IMR-90 (cell line): Measurements from ENCODE around the gene C19orf33. TPM values are rescaled to one million over a fixed set of nuclear protein-coding genes. Genes with fewer than 3 reads are reported as not detected.
A peak's percentile ranks its signal among the peaks of the same experiment; 100 is the strongest.

Source experiments
- ATAC-seq: fragments of 200-7000 bp; cut with Tn5 transposase; 2 replicates; pipeline ENCODE4 v1.9.1; 2020; ENCODE audit warnings: low read depth, mild to moderate bottlenecking, moderate library complexity
- BruUV-seq: library from RNA; stranded (reverse); fragments of 400-500 nt; replicated peaks from 2 replicates; lab custom pipeline; 2021; lab: Mats Ljungman, UMichigan
- CTCF ChIA-PET: fragments of 300-600 bp; formaldehyde crosslinking; extraction: SDS; loops from one replicate; lab custom pipeline; 2021; ENCODE audit warnings: antibody characterized with exemption; lab: Yijun Ruan, JAX
- POLR2A ChIA-PET: fragments of 300-600 bp; sonication (Branson Sonifier 250); formaldehyde crosslinking; loops from one replicate; lab custom pipeline; 2022; ENCODE audit warnings: antibody characterized with exemption; ENCODE audit not compliant: unreplicated experiment; lab: Charles Lee
- DNase-seq: peaks from one replicate; pipeline ENCODE4 v3.0.0; 2013
- H2AFZ ChIP-seq: replicated peaks from 2 replicates; pipeline ENCODE3; 2013; ENCODE audit warnings: low read length, mild to moderate bottlenecking; ENCODE audit not compliant: poor library complexity
- H2AK5ac ChIP-seq: 2 replicates; pipeline ENCODE4 v1.6.1; 2013; ENCODE audit warnings: low read depth, low read length, inconsistent platforms
- H2AK9ac ChIP-seq: replicated peaks from 2 replicates; pipeline ENCODE3; 2013; ENCODE audit warnings: mild to moderate bottlenecking, low read depth, low read length, moderate library complexity; ENCODE audit not compliant: poor library complexity
- H2BK120ac ChIP-seq: 2 replicates; pipeline ENCODE4 v1.6.1; 2013; ENCODE audit warnings: low read depth, low read length, inconsistent platforms
- H2BK15ac ChIP-seq: 3 replicates; pipeline ENCODE4 v1.6.1; 2013; ENCODE audit warnings: low read depth, low read length, inconsistent platforms
- H2BK20ac ChIP-seq: 2 replicates; pipeline ENCODE4 v1.6.1; 2013; ENCODE audit warnings: low read depth, mild to moderate bottlenecking, inconsistent platforms, low read length, moderate library complexity
- H2BK5ac ChIP-seq: 2 replicates; pipeline ENCODE4 v1.6.1; 2013; ENCODE audit warnings: mild to moderate bottlenecking, low read depth, low read length, inconsistent platforms; ENCODE audit not compliant: poor library complexity, severe bottlenecking
- H3K14ac ChIP-seq: replicated peaks from 2 replicates; pipeline ENCODE4 v1.6.1; 2013; ENCODE audit warnings: low read depth, low read length, inconsistent platforms
- H3K18ac ChIP-seq: 2 replicates; pipeline ENCODE4 v1.6.1; 2013; ENCODE audit warnings: low read depth, low read length, control low read depth
- H3K23ac ChIP-seq: 2 replicates; pipeline ENCODE4 v1.6.1; 2013; ENCODE audit warnings: low read depth, low read length, inconsistent platforms
- H3K27ac ChIP-seq: 2 replicates; pipeline ENCODE4 v1.5.1; 2013; ENCODE audit warnings: mild to moderate bottlenecking, control low read depth, low read length; ENCODE audit not compliant: insufficient read depth
- H3K27me3 ChIP-seq: 2 replicates; pipeline ENCODE4 v1.6.1; 2013; ENCODE audit warnings: low read length; ENCODE audit not compliant: control insufficient read depth, insufficient read depth
- H3K36me3 ChIP-seq: 2 replicates; pipeline ENCODE4 v1.6.1; 2013; ENCODE audit warnings: low read length, mixed read lengths; ENCODE audit not compliant: control insufficient read depth, insufficient read depth
- H3K4ac ChIP-seq: 2 replicates; pipeline ENCODE4 v1.6.1; 2013; ENCODE audit warnings: low read depth, low read length, inconsistent platforms
- H3K4me1 ChIP-seq: 2 replicates; pipeline ENCODE4 v1.6.1; 2013; ENCODE audit warnings: low read length, mixed read lengths; ENCODE audit not compliant: control insufficient read depth, insufficient read depth
- H3K4me2 ChIP-seq: 2 replicates; pipeline ENCODE4 v1.6.1; 2013; ENCODE audit warnings: low read depth, mild to moderate bottlenecking, control low read depth, low read length, moderate library complexity
- H3K4me3 ChIP-seq: 2 replicates; pipeline ENCODE4 v1.5.1; 2013; ENCODE audit warnings: low read depth, mild to moderate bottlenecking, control low read depth, low read length, moderate library complexity; ENCODE audit not compliant: insufficient read depth
- H3K56ac ChIP-seq: 2 replicates; pipeline ENCODE4 v1.6.1; 2013; ENCODE audit warnings: low read length, inconsistent platforms; ENCODE audit not compliant: insufficient read depth; ENCODE audit errors: extremely low read depth
- H3K79me1 ChIP-seq, 2 experiments: 2 replicates each; pipeline ENCODE4 v1.6.1; 2013; ENCODE audit warnings: low read length in 2 of 2, inconsistent platforms in 1 of 2, low read depth in 1 of 2
- H3K9ac ChIP-seq: 2 replicates; pipeline ENCODE4 v1.6.1; 2013; ENCODE audit warnings: low read depth, low read length, control low read depth
- H3K9me1 ChIP-seq: 2 replicates; pipeline ENCODE4 v1.6.1; 2013; ENCODE audit warnings: low read length, inconsistent platforms; ENCODE audit not compliant: insufficient read depth
- H3K9me3 ChIP-seq: 2 replicates; pipeline ENCODE4 v1.6.1; 2013; ENCODE audit warnings: low read length; ENCODE audit not compliant: control insufficient read depth, insufficient read depth
- H4K20me1 ChIP-seq: 2 replicates; pipeline ENCODE4 v1.6.1; 2013; ENCODE audit warnings: low read length, inconsistent platforms; ENCODE audit not compliant: insufficient read depth
- H4K5ac ChIP-seq: 2 replicates; pipeline ENCODE4 v1.6.1; 2013; ENCODE audit warnings: mild to moderate bottlenecking, low read depth, low read length, control low read depth
- H4K8ac ChIP-seq, 2 experiments: 2 replicates each; pipeline ENCODE4 v1.6.1; 2013; ENCODE audit warnings: low read depth in 2 of 2, low read length in 2 of 2, control low read depth in 1 of 2, inconsistent platforms in 1 of 2
- H4K91ac ChIP-seq: 2 replicates; pipeline ENCODE4 v1.6.1; 2013; ENCODE audit warnings: low read depth, low read length, inconsistent platforms; ENCODE audit not compliant: insufficient read depth
- WGBS, 2 experiments: methylation state at CpG; one replicate each; pipeline versions ENCODE4 v1.1.5 to v1.1.7; 2013; ENCODE audit warnings: missing lambda C conversion rate in 2 of 2; ENCODE audit not compliant: insufficient read length in 1 of 2; ENCODE audit errors: extremely low coverage in 2 of 2; 5-methylcytosine and 5-hydroxymethylcytosine counted together
- dilution Hi-C: fragments of 300-500 bp; cut with HindIII; formaldehyde crosslinking; loops from one replicate; pipeline ENCODE4 v1.14.3; 2018; ENCODE audit warnings: low sequenced_read_pairs; ENCODE audit not compliant: unreplicated experiment
- in situ Hi-C: fragments of 300-500 bp; cut with MboI; formaldehyde crosslinking; loops from 3 replicates; pipeline ENCODE4 v1.14.3; 2019; ENCODE audit warnings: low sequenced_read_pairs, inconsistent platforms, mixed read lengths
- intact Hi-C: fragments of 100-400 bp; cut with micrococcal nuclease; formaldehyde crosslinking; loops from 2 replicates; pipeline ENCODE4 v1.10.0; 2022
- polyA plus RNA-seq, 3 experiments: library from polyadenylated mRNA; depleted of rRNA; stranded (reverse); fragments of >200 nt; gene quantifications; 2 replicates each; pipeline ENCODE4 v1.2.3, GENCODE V29; 2012; ENCODE audit warnings: low replicate concordance in 1 of 3
- total RNA-seq: library from RNA; depleted of rRNA; stranded (reverse); fragments of >200 nt; gene quantifications from 2 replicates; pipeline ENCODE4 v1.2.3, GENCODE V29; 2012
- TF ChIP-seq, protein P1 (sequence below): fragments of 150-350 bp; IDR thresholded peaks from 2 replicates; pipeline ENCODE4 v1.6.1; 2017; ENCODE audit warnings: mild to moderate bottlenecking, antibody characterized with exemption, low read length, low read depth

C19orf33 gene
- total and polyA plus RNA-seq, 2 of the 4 experiments (the other 2 are of a cell fraction): 0.80 TPM; not detected in 1

DNA sequence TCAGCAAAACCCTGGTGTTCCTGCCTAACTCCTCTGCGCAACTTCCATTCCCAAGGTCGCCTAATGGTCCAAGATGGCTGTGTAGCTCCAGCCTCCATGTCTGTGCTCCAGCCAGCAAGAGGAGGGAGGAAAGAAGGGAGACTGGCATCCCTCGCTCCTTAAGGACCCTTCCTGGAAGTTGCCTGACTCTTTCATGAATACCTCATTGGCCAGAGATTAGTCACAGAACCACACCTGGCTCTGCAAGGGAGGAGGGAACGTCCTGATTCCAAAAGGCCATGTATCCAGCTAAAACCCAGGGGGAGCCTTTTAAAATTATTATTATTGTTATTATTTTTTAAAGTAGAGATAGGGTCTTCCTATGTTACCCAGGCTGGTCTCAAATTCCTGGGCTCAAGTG, 20.4 kb downstream of the C19orf33 start:
- Histone ChIP-seq H3K9me1 (0 out of 2 replicates have a peak, but pooled peaks cover under 1% of the 10 kb centered on the region), H3K18ac (no peak overlapping the region), H4K5ac (no peak overlapping the region), H2BK5ac (no peak overlapping the region), H4K20me1 (no peaks in the 10 kb centered on the region), H2BK15ac (no peak overlapping the region), H3K36me3 (peaks cover 19% of the 10 kb centered on the region), H4K91ac (no peak overlapping the region), H3K27me3 (no peaks in the 10 kb centered on the region), H2AK5ac (no peak overlapping the region), H3K9me3 (no peaks in the 10 kb centered on the region), H3K4me2 (no peak overlapping the region), H3K4me3 (no peak overlapping the region), H3K4ac (no peak overlapping the region), H3K9ac (no peak overlapping the region), H3K4me1 (peaks cover 4% of the 10 kb centered on the region), H2AK9ac (peak overlapping the region; percentile 37), H3K23ac (no peak overlapping the region), H3K27ac (no peak overlapping the region), H3K79me1 (no peaks in the 10 kb centered on the region), H2BK120ac (no peak overlapping the region), H4K8ac (no peak overlapping the region), H2AFZ (no peak overlapping the region), H3K14ac (no peak overlapping the region), H2BK20ac (no peak overlapping the region), H3K56ac (no peak overlapping the region)
- BruUV-seq: no TSS peak
- no peak for ATAC-seq
- ChIA-PET CTCF (interaction anchor here (0.9 kb wide), 1 partner anchor 80 kb away, joined by 4 read pairs; no protein-coding TSS in a partner anchor), POLR2A (no interaction called here)
- WGBS, 2 experiments: 100% methylated on average over 2 of the region's 4 CpGs; no CpG with 5 or more reads in 1 of the 2 experiments
- TF ChIP-seq, protein P1, sequence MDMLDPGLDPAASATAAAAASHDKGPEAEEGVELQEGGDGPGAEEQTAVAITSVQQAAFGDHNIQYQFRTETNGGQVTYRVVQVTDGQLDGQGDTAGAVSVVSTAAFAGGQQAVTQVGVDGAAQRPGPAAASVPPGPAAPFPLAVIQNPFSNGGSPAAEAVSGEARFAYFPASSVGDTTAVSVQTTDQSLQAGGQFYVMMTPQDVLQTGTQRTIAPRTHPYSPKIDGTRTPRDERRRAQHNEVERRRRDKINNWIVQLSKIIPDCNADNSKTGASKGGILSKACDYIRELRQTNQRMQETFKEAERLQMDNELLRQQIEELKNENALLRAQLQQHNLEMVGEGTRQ: no peak
- intact Hi-C loops (no loop called here), in situ Hi-C loops (no loop called here), dilution Hi-C loops (no loop called here)
- no peak for DNase-seq
